GM19455 (cell line): ENCODE results near the gene ARHGEF19.
"Not testable (repeated sequence)": the region's sequence is repeated elsewhere in the genome, so short reads cannot be mapped to it uniquely, and the experiment has no call there.

Source experiments
- ATAC-seq: cut with Tn5 transposase; IDR thresholded peaks from one replicate; pipeline ENCODE4 v1.9.1; 2021; ENCODE audit not compliant: unreplicated experiment

The ARHGEF19 gene

DNA sequence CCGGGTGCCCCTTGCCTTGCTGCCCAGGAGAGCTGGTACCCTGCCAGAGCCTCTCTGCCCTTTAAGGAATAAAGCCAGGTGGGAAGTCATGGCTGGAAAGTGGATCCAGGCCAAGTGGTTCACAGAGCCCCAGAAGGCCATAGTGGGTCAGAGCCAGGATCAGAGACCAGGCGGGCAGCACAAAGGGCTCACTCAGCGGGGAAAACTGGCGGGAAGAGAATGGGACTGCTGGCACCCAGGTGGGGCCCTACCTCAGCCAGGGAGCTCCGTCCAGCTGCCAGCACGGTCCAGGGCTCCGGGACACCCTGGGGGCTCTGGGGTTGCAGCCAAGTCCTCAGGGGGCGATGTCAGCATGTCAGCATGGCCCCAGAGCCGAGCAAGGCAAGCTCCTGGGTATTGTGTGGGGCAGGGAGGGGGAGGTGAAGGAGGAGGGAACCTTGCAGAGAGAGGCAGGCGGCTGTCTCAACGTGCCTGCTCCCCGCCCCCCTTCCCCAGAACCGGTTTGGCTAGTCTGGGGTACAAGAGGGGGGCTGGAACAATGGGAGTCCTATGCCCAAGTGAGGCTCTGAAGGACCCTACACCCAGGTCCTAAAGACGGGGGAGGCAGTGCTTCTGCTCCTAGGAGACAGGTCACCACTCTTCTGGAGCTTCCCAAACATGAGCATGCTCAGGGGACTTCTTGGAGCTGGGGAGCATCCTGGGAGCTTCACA, at the start of gene ARHGEF19:
Gene ARHGEF19 (minus strand): TSS at position 402 of the 711 bp plus-strand sequence. CDS start 3,598 bp downstream, outside the sequence.
- ATAC-seq = no peak

GRCh38 chr1:16262067-16262466, 49.6 kb upstream of the ARHGEF19 start:
- ATAC-seq = no peak

DNA sequence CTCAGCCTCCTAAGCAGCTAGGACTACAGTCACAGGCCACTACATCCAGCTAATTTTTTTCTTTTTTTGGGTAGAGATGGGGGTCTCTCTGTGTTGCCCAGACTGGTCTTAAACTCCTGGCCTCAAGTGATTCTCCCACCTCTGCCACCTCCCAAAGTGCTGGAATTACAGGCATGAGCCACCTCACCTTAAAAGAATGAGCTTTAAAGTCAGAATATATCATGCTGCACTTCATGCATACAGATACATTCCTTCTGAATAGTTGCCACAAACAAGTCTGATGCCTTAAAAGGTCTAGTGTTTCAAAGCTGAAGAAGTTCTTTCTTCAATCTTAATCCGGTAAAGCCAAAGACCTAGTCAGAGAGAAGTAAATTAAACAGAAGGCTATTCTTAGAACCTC, 48.4 kb upstream of the ARHGEF19 start:
- no peak for ATAC-seq

DNA sequence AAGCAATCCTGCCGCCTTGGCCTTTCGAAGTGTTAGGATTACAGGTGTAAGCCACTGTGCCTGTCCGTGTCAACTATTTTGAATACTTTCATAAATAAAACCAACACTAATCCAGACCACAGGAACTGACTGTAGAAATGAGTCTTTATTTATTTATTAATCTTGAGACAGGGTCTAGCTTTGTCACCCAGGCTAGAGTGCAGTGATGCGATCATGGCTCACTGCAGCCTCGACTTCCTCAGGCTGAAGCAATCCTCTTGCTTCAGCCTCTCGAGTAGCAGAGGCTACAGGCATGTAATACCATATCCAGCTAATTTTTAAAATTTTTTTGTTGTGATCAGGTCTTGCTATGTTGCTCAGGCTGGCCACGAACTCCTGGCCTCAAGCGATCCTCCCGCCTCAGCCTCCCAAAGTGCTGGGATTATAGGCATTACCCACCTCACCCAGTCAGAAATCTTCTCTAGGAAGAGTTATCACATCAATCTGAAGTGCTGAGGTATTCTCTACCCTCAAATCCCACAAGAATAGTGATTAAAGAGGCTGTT, 46.2 kb upstream of the ARHGEF19 start:
- no peak for ATAC-seq

GRCh38 chr1:16257968-16258367, 45.5 kb upstream of the ARHGEF19 start:
- ATAC-seq = no peak

DNA sequence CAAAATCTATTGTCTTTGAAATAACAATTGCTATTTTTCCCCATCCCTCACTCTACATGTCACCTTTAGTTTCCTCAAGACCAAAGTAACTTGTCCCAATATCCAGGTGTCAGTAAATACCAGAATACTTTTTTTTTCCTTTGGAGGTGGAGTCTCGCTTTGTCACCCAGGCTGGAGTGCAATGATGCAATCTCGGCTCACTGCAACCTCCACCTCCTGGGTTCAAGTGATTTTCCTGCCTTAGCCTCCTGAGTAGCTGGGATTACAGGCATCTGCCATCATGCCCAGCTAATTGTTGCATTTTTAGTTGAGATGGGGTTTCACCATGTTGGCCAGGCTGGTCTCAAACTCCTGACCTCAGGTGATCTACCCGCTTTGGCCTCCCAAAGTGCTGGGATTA, 45.1 kb upstream of the ARHGEF19 start:
- not testable (repeated sequence) for ATAC-seq

DNA sequence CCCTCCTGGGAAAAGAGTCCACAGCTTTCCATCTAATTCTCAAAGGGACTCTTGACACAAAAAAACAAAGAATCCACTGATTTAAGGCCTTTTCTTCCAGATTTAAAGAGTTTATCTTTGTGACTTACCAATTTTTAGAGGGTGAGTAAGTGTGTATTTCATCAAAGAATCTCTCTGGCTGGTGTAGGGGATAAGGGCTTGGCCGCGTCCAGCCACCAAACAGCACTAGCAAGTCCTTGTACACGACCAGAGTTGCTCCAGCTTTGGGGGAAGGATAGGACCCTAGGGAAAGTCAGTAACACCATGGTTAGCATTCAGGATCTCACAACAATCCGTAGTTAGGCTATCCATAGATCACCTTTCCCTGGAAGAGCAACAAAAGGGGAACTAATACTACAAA, 44.0 kb upstream of the ARHGEF19 start:
- no peak for ATAC-seq

DNA sequence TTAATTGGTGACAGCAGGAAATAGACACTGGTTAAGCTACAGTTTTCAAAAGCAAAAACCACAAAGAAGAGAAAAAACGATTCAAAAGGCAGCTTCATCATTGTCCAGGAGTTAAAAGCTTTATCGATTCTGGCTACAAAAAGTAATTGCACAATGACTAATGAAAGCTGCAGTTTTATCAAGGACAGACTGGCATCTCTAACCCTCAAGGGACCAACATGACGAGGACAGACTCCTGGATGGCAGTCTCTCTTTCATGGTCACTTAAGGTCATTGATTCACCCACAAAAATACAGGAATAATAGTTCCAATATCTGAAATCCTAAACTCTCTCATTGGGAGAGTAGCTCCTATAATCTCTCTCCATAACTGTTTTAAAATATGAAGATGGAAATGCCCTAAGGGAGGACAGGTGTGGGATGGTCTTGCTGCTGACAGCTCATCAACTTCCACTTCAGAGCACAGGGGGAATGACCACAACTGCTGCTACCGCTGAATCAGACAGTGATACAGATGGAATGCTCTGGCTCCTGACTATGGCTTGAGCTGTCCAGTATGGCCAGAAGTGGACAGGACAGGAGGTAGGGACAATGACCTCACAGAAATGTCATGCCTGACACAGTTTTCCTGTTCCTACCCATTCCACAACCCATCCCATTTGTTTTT, 41.9 kb upstream of the ARHGEF19 start:
- ATAC-seq = no peak

- no peak for ATAC-seq
Measured at GRCh38 chr1:16253332-16253922, 41.0 kb upstream of the ARHGEF19 start.

- no peak for ATAC-seq
Measured at GRCh38 chr1:16252912-16253311, 40.5 kb upstream of the ARHGEF19 start.

GRCh38 chr1:16251381-16251780, 38.9 kb upstream of the ARHGEF19 start:
- ATAC-seq = no peak

- ATAC-seq = no peak
Measured at GRCh38 chr1:16250524-16251251, 38.2 kb upstream of the ARHGEF19 start.

- ATAC-seq = no peak
Measured at GRCh38 chr1:16249596-16250241, 37.3 kb upstream of the ARHGEF19 start.

GRCh38 chr1:16248603-16249516, 36.4 kb upstream of the ARHGEF19 start:
- no peak for ATAC-seq

- no peak for ATAC-seq
Measured at GRCh38 chr1:16248007-16248436, 35.6 kb upstream of the ARHGEF19 start.

GRCh38 chr1:16247441-16247840, 35.0 kb upstream of the ARHGEF19 start:
- no peak for ATAC-seq

GRCh38 chr1:16246961-16247360, 34.5 kb upstream of the ARHGEF19 start:
- no peak for ATAC-seq

GRCh38 chr1:16246239-16246638, 33.8 kb upstream of the ARHGEF19 start:
- ATAC-seq = not testable (repeated sequence)

DNA sequence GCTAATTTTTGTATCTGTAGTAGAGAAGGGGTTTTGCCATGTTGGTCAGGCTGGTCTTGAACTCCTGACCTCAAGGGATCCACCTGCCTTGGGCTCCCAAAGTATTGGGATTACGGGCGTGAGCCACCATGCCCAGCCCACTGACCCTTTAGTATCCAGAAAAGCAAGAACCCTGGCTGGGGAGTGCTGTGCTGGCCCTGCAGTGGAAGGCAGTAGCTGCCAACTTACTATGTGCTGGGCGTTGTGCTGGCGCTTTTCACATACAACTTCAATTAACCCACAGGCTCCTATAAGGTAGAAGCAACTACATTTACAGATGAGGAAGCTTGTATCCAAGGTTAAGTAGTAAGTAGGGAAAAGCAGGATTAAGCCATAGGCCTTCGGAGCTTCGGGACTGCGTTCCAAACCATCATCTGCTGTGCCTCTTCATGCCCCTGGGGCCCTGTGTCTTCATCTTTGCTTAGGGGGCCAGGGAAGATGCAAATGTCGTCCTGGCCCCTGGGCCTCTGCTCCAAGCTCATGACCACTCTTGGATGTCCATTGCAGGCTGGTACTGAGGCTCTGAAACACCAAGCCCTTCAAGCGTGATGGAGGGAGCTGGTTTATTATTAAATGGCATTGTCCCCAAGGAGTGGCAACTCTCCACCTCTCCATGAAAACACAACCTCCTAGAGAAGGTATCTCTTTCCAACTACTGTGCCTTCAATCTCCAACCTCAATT, 33.2 kb upstream of the ARHGEF19 start:
- no peak for ATAC-seq
